Erythroblast (primary cell): ENCODE results near the gene GANAB.

ENCODE experiments used
- GATA1 ChIP-seq: IDR thresholded peaks from 2 replicates; pipeline ENCODE4 v1.6.1; 2011; ENCODE audit warnings: low read depth, mild to moderate bottlenecking, control low read depth, low read length, moderate library complexity
- POLR2A ChIP-seq: IDR thresholded peaks from 2 replicates; pipeline ENCODE4 v1.6.1; 2011; ENCODE audit warnings: mild to moderate bottlenecking, low read length

GRCh38 chr11:62644220-62644619 lies 2.2 kb downstream of the GANAB start:
- TF ChIP-seq GATA1 (no peak), POLR2A (no peak)
